Measurements from ENCODE around the gene PER1. TPM values are rescaled to one million over a fixed set of nuclear protein-coding genes. Genes with fewer than 3 reads are reported as not detected.

The PER1 gene
- total RNA-seq, result 16.6 TPM

GRCh38 chr17:8152112-8152775 is at the start of gene PER1:
PER1 (minus strand) TSS chr17:8152404; CDS start chr17:8150706, 1,698 bp downstream.

GRCh38 chr17:8189711-8190477 is 37.7 kb upstream of the PER1 start, which contains the start of gene BORCS6:
BORCS6 (minus strand) TSS chr17:8190180; CDS start chr17:8190140, 40 bp downstream.

GRCh38 chr17:8176197-8176940 is 24.2 kb upstream of the PER1 start, which contains the start of gene TMEM107:
TMEM107 (minus strand) TSS chr17:8176380; CDS start chr17:8176286, 94 bp downstream.

GRCh38 chr17:8162233-8162996 is 10.2 kb upstream of the PER1 start, which contains the start of gene VAMP2:
VAMP2 (minus strand) TSS chr17:8162948; CDS start chr17:8162879, 69 bp downstream.

GRCh38 chr17:8123695-8124349 is 28.4 kb downstream of the PER1 start, which contains the start of gene HES7:
HES7 (minus strand) TSS chr17:8124106; CDS start chr17:8124084, 22 bp downstream.

GRCh38 chr17:8117980-8118768 is 34.0 kb downstream of the PER1 start, which contains the start of gene ALOXE3:
ALOXE3 (minus strand) TSS chr17:8118514; CDS start chr17:8117990, 524 bp downstream.

Other genes starting within 250 kb of the PER1 start
- 7.5 TPM for gene RNF227, start 236.1 kb downstream of the PER1 start, total RNA-seq
- gene KCNAB3, start 222.5 kb downstream of the PER1 start, total RNA-seq, result 7.5 TPM
- gene TRAPPC1, start 220.5 kb downstream of the PER1 start, total RNA-seq, result 32.2 TPM
- gene CNTROB, start 220.2 kb downstream of the PER1 start, total RNA-seq, result 46.0 TPM
- not detected for gene GUCY2D, start 149.8 kb downstream of the PER1 start, total RNA-seq
- not detected for gene ALOX15B, start 113.3 kb downstream of the PER1 start, total RNA-seq
- 0.63 TPM for gene ALOX12B, start 64.7 kb downstream of the PER1 start, total RNA-seq
- gene ALOXE3, start 33.9 kb downstream of the PER1 start, total RNA-seq, result 0.63 TPM
- 1.9 TPM for gene HES7, start 28.3 kb downstream of the PER1 start, total RNA-seq
- gene VAMP2, start 10.5 kb upstream of the PER1 start, total RNA-seq, result 40.7 TPM
- gene TMEM107, start 24.0 kb upstream of the PER1 start, total RNA-seq, result 17.5 TPM
- gene BORCS6, start 37.8 kb upstream of the PER1 start, total RNA-seq, result 4.1 TPM
- 10.0 TPM for gene AURKB, start 58.2 kb upstream of the PER1 start, total RNA-seq
- gene CTC1, start 95.7 kb upstream of the PER1 start, total RNA-seq, result 36.0 TPM
- gene PFAS, start 96.9 kb upstream of the PER1 start, total RNA-seq, result 35.1 TPM
- gene RANGRF, start 136.3 kb upstream of the PER1 start, total RNA-seq, result 5.6 TPM
- gene SLC25A35, start 143.0 kb upstream of the PER1 start, total RNA-seq, result 0.31 TPM
- 0.63 TPM for gene ARHGEF15, start 157.8 kb upstream of the PER1 start, total RNA-seq
- not detected for gene ODF4, start 187.4 kb upstream of the PER1 start, total RNA-seq
- gene RPL26, start 230.8 kb upstream of the PER1 start, total RNA-seq, result 3,473 TPM
- not detected for gene RNF222, start 245.4 kb upstream of the PER1 start, total RNA-seq

Measured in parietal lobe (tissue), 1 donor.